SK-N-SH treated with all-trans-retinoic acid at 6 μM for 48 hours (cell line): ENCODE results near the gene ZNF184.

ENCODE experiments used
- BACH2 ChIP-seq: fragments of 250-450 bp; sonication (Bioruptor Pico); IDR thresholded peaks from 2 replicates; pipeline ENCODE4 v1.9.0; 2021; ENCODE audit warnings: mild to moderate bottlenecking, borderline replicate concordance
- CSDC2 ChIP-seq: fragments of 250-450 bp; sonication (Bioruptor Pico); IDR thresholded peaks from 2 replicates; pipeline ENCODE4 v1.5.0; 2020; ENCODE audit warnings: mild to moderate bottlenecking, moderate library complexity
- GLIS3 ChIP-seq: fragments of 250-450 bp; sonication (Bioruptor Pico); IDR thresholded peaks from 2 replicates; pipeline ENCODE4 v1.5.0; 2020; ENCODE audit warnings: mild to moderate bottlenecking, moderate library complexity
- ZFP30 ChIP-seq: fragments of 450-650 bp; formaldehyde crosslinking; IDR thresholded peaks from 2 replicates; pipeline ENCODE4 v1.5.0; 2022; ENCODE audit warnings: mild to moderate bottlenecking, moderate library complexity
- ZNF8 ChIP-seq: fragments of 450-650 bp; formaldehyde crosslinking; IDR thresholded peaks from 2 replicates; pipeline ENCODE4 v1.5.0; 2020; ENCODE audit warnings: mild to moderate bottlenecking, moderate library complexity
- TF ChIP-seq, protein P1 (sequence below): fragments of 250-450 bp; sonication (Bioruptor Pico); IDR thresholded peaks from 2 replicates; pipeline ENCODE4 v1.8.0; 2020; ENCODE audit warnings: mild to moderate bottlenecking, moderate library complexity, borderline replicate concordance
- TF ChIP-seq, protein P2 (sequence below): fragments of 250-450 bp; sonication (Bioruptor Pico); IDR thresholded peaks from 2 replicates; pipeline ENCODE4 v1.5.0; 2020; ENCODE audit warnings: mild to moderate bottlenecking, moderate library complexity

GRCh38 chr6:27495386-27496135, 22.7 kb upstream of the ZNF184 start:
- TF ChIP-seq BACH2 (CRISPR knock-in tag) (no peak), ZNF8 (CRISPR knock-in tag) (no peak), GLIS3 (CRISPR knock-in tag) (no peak), CSDC2 (no peak), ZFP30 (CRISPR knock-in tag) (no peak)
- TF ChIP-seq, protein P1, sequence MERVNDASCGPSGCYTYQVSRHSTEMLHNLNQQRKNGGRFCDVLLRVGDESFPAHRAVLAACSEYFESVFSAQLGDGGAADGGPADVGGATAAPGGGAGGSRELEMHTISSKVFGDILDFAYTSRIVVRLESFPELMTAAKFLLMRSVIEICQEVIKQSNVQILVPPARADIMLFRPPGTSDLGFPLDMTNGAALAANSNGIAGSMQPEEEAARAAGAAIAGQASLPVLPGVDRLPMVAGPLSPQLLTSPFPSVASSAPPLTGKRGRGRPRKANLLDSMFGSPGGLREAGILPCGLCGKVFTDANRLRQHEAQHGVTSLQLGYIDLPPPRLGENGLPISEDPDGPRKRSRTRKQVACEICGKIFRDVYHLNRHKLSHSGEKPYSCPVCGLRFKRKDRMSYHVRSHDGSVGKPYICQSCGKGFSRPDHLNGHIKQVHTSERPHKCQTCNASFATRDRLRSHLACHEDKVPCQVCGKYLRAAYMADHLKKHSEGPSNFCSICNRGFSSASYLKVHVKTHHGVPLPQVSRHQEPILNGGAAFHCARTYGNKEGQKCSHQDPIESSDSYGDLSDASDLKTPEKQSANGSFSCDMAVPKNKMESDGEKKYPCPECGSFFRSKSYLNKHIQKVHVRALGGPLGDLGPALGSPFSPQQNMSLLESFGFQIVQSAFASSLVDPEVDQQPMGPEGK, result no peak
- TF ChIP-seq, protein P2, sequence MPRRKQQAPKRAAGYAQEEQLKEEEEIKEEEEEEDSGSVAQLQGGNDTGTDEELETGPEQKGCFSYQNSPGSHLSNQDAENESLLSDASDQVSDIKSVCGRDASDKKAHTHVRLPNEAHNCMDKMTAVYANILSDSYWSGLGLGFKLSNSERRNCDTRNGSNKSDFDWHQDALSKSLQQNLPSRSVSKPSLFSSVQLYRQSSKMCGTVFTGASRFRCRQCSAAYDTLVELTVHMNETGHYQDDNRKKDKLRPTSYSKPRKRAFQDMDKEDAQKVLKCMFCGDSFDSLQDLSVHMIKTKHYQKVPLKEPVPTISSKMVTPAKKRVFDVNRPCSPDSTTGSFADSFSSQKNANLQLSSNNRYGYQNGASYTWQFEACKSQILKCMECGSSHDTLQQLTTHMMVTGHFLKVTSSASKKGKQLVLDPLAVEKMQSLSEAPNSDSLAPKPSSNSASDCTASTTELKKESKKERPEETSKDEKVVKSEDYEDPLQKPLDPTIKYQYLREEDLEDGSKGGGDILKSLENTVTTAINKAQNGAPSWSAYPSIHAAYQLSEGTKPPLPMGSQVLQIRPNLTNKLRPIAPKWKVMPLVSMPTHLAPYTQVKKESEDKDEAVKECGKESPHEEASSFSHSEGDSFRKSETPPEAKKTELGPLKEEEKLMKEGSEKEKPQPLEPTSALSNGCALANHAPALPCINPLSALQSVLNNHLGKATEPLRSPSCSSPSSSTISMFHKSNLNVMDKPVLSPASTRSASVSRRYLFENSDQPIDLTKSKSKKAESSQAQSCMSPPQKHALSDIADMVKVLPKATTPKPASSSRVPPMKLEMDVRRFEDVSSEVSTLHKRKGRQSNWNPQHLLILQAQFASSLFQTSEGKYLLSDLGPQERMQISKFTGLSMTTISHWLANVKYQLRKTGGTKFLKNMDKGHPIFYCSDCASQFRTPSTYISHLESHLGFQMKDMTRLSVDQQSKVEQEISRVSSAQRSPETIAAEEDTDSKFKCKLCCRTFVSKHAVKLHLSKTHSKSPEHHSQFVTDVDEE (CRISPR knock-in tag), result no peak
